Endothelial cell of umbilical vein (primary cell): ENCODE measurements around the gene LRP5.

ENCODE experiments used
- CTCF ChIP-seq, 2 donors: IDR thresholded peaks; 1 replicate in 1 of 2; 2 replicates in 1 of 2; pipeline ENCODE4 v1.5.1; 2011; ENCODE audit warnings: low read length in 2 of 2, mild to moderate bottlenecking in 2 of 2, moderate library complexity in 2 of 2, control low read depth in 1 of 2, inconsistent platforms in 1 of 2, low read depth in 1 of 2; ENCODE audit not compliant: insufficient read depth in 1 of 2; ENCODE audit errors: extremely low read depth in 1 of 2
- EZH2 ChIP-seq: IDR thresholded peaks from 2 replicates; pipeline ENCODE4 v1.6.1; 2012; ENCODE audit warnings: borderline replicate concordance, low read depth, mild to moderate bottlenecking, moderate library complexity, low read length, inconsistent platforms; ENCODE audit not compliant: severe bottlenecking
- MAX ChIP-seq: IDR thresholded peaks from 2 replicates; pipeline ENCODE4 v1.6.1; 2011; ENCODE audit not compliant: insufficient read depth, insufficient read length
- POLR2A ChIP-seq: IDR thresholded peaks from 2 replicates; pipeline ENCODE4 v1.6.1; 2012; ENCODE audit warnings: low read depth, mild to moderate bottlenecking, control low read depth, low read length
- POLR2AphosphoS5 ChIP-seq: IDR thresholded peaks from 2 replicates; pipeline ENCODE4 v1.6.1; 2012; ENCODE audit warnings: low read depth, mild to moderate bottlenecking, control low read depth, low read length, moderate library complexity; ENCODE audit not compliant: insufficient read depth

- TF ChIP-seq MAX (no peak), CTCF (IDR thresholded peaks at IDR 0.05; ENCODE audit: extremely low read depth in 1 of 2, insufficient read depth in 1 of 2, low read depth in 1 of 2, low read length in 2 of 2) (no peak), POLR2AphosphoS5 (no peak), EZH2 (no peak), POLR2A (no peak)
Measured at GRCh38 chr11:68406324-68407313, 94.2 kb downstream of the LRP5 start.
